Loucy (cell line): ENCODE measurements around the gene DND1.

Source experiments
- H2AFZ ChIP-seq: fragments of 200-600 bp; sonication (generic); 2 replicates; pipeline ENCODE4 v1.6.0; 2016; ENCODE audit warnings: antibody characterized with exemption, mild to moderate bottlenecking, low read length, moderate library complexity
- H3F3A ChIP-seq: fragments of 200-600 bp; 2 replicates; pipeline ENCODE4 v1.6.0; 2016; ENCODE audit warnings: antibody characterized with exemption, low read depth, mild to moderate bottlenecking
- H3K27me3 ChIP-seq: fragments of 200-600 bp; sonication (generic); 2 replicates; pipeline ENCODE4 v1.6.1; 2014; ENCODE audit warnings: low read length, mild to moderate bottlenecking; ENCODE audit not compliant: insufficient read depth, poor library complexity, severe bottlenecking
- H3K36me3 ChIP-seq: fragments of 200-600 bp; sonication (generic); 2 replicates; pipeline ENCODE4 v1.6.1; 2016; ENCODE audit warnings: low read length; ENCODE audit not compliant: insufficient read depth
- H3K4me1 ChIP-seq: fragments of 200-600 bp; sonication (generic); 2 replicates; pipeline ENCODE4 v1.5.1; 2014; ENCODE audit warnings: low read length, mild to moderate bottlenecking; ENCODE audit not compliant: insufficient read depth, poor library complexity, severe bottlenecking
- H3K4me2 ChIP-seq: fragments of 200-600 bp; sonication (generic); 2 replicates; pipeline ENCODE4 v1.6.0; 2014; ENCODE audit warnings: antibody characterized with exemption, low read length, low read depth, mild to moderate bottlenecking; ENCODE audit not compliant: poor library complexity, severe bottlenecking
- H3K4me3 ChIP-seq: fragments of 200-600 bp; sonication (generic); 2 replicates; pipeline ENCODE4 v1.5.1; 2014; ENCODE audit warnings: low read length, mild to moderate bottlenecking, mixed read lengths; ENCODE audit not compliant: poor library complexity, severe bottlenecking
- H3K79me2 ChIP-seq: fragments of 200-600 bp; sonication (generic); 2 replicates; pipeline ENCODE4 v1.6.1; 2014; ENCODE audit warnings: low read length; ENCODE audit not compliant: insufficient read depth
- H3K9ac ChIP-seq: fragments of 200-600 bp; sonication (generic); 2 replicates; pipeline ENCODE4 v1.6.0; 2014; ENCODE audit warnings: mild to moderate bottlenecking, low read depth, low read length, moderate library complexity; ENCODE audit not compliant: poor library complexity, severe bottlenecking
- H3K9me2 ChIP-seq: fragments of 200-600 bp; sonication (generic); replicated peaks from 2 replicates; pipeline ENCODE4 v1.6.1; 2016; ENCODE audit warnings: low read depth, low read length, mixed read lengths
- H3K9me3 ChIP-seq: fragments of 200-600 bp; sonication (generic); 2 replicates; pipeline ENCODE4 v1.6.1; 2014; ENCODE audit warnings: mild to moderate bottlenecking, antibody characterized with exemption, low read length, low read depth; ENCODE audit not compliant: insufficient read depth
- H4K20me1 ChIP-seq: fragments of 200-600 bp; sonication (generic); 2 replicates; pipeline ENCODE4 v1.6.0; 2014; ENCODE audit warnings: antibody characterized with exemption, low read length, mild to moderate bottlenecking; ENCODE audit not compliant: insufficient read depth, poor library complexity, severe bottlenecking
- EZH2phosphoT487 ChIP-seq: fragments of 200-600 bp; IDR thresholded peaks from 2 replicates; pipeline ENCODE4 v1.6.1; 2018; ENCODE audit warnings: antibody characterized with exemption, mild to moderate bottlenecking, moderate library complexity, borderline replicate concordance
- TF ChIP-seq, protein P1 (sequence below): fragments of 200-600 bp; sonication (generic); conservative IDR thresholded peaks from 2 replicates; pipeline ENCODE4 v1.5.1; 2014; ENCODE audit warnings: mild to moderate bottlenecking, antibody characterized with exemption, low read length

DND1 gene

DNA sequence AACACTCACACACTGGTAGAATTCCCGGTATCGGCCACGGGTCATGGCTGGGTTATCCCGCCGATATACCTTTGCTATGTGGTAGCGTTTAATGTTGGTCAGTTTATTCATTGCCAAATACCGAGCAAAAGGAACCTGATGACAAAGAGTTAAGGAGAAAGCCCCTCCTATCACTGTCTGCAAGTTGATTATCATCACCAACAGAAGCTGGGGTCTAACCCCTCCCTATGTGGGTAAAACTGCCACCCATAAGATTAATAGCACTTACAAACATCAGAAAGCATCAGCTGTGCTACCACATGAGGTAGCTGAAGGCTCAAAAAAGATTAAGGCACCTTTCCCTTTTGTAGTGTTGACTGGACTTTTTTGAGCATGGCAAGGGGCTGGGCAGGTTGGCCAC lies 5.6 kb upstream of the DND1 start:
- H3K79me2 ChIP-seq: no peaks in the 10 kb centered on the region
- no peak overlapping the region for H3K4me3 ChIP-seq
- H3K9me2 ChIP-seq: no peaks in the 10 kb centered on the region
- H2AFZ ChIP-seq: no peak overlapping the region
- no peak overlapping the region for H3K4me2 ChIP-seq
- H3F3A ChIP-seq: no peaks in the 10 kb centered on the region
- H4K20me1 ChIP-seq: no peaks in the 10 kb centered on the region
- no peak overlapping the region for H3K9ac ChIP-seq
- H3K27me3 ChIP-seq: no peaks in the 10 kb centered on the region
- TF ChIP-seq EZH2phosphoT487: no peak
- TF ChIP-seq, protein P1, sequence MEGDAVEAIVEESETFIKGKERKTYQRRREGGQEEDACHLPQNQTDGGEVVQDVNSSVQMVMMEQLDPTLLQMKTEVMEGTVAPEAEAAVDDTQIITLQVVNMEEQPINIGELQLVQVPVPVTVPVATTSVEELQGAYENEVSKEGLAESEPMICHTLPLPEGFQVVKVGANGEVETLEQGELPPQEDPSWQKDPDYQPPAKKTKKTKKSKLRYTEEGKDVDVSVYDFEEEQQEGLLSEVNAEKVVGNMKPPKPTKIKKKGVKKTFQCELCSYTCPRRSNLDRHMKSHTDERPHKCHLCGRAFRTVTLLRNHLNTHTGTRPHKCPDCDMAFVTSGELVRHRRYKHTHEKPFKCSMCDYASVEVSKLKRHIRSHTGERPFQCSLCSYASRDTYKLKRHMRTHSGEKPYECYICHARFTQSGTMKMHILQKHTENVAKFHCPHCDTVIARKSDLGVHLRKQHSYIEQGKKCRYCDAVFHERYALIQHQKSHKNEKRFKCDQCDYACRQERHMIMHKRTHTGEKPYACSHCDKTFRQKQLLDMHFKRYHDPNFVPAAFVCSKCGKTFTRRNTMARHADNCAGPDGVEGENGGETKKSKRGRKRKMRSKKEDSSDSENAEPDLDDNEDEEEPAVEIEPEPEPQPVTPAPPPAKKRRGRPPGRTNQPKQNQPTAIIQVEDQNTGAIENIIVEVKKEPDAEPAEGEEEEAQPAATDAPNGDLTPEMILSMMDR: no peak
- no peaks in the 10 kb centered on the region for H3K9me3 ChIP-seq
- no peaks in the 10 kb centered on the region for H3K4me1 ChIP-seq
- peaks cover 56% of the 10 kb centered on the region for H3K36me3 ChIP-seq

DNA sequence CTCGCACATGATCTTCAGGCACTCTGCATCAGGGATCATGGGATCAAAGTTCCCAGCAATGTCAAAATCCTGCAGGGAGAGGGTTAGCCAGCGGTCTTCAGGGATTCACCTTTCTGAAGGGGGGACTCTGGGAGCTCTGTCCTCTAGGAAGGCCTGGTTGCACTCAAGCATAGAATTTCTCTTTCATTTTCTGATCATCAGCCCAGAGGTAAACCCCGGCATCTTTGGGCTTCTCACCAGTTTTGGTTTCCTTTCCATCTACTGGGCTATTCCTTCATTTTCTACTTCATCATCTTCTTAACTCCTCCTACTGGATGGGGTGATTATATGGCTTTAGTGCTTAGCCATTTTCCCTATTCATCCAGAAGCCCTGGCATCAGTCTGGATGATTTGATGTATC lies 4.6 kb upstream of the DND1 start:
- no peaks in the 10 kb centered on the region for H3K4me1 ChIP-seq
- H3K36me3 ChIP-seq: peaks cover 66% of the 10 kb centered on the region
- H3K4me2 ChIP-seq: no peak overlapping the region
- H3K27me3 ChIP-seq: no peaks in the 10 kb centered on the region
- no peaks in the 10 kb centered on the region for H3K79me2 ChIP-seq
- H3F3A ChIP-seq: no peaks in the 10 kb centered on the region
- no peak overlapping the region for H2AFZ ChIP-seq
- H3K9me2 ChIP-seq: no peaks in the 10 kb centered on the region
- H3K4me3 ChIP-seq: no peak overlapping the region
- H4K20me1 ChIP-seq: no peaks in the 10 kb centered on the region
- no peak for TF ChIP-seq EZH2phosphoT487
- TF ChIP-seq, protein P1: no peak
- H3K9ac ChIP-seq: no peak overlapping the region
- H3K9me3 ChIP-seq: no peaks in the 10 kb centered on the region

DNA sequence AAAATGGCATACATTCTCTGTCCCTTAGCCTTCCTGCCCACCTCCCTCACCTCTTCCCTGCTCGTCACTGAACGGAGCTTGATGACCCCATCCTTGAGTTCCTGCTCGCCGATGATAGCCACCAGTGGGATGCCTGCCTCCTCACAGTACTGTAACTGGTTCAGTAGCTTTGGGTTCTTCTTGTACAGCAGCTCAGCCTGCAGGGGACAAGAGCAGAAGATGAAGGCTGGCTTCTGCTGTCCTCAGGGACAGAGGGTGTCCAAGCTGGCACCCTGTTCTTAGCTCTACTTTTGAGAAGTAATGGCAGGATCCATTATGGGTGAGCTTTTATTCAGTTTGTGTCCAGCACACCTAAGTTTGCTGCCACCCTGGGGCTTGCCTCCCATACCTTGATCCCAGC lies 1.3 kb upstream of the DND1 start:
- no peak for TF ChIP-seq EZH2phosphoT487
- TF ChIP-seq, protein P1: no peak
- Histone ChIP-seq H3F3A (no peaks in the 10 kb centered on the region), H2AFZ (no peak overlapping the region), H3K36me3 (peaks cover 73% of the 10 kb centered on the region; the same call in 1 of the 2 replicates), H3K9ac (no peak overlapping the region), H3K9me3 (no peaks in the 10 kb centered on the region), H3K9me2 (no peaks in the 10 kb centered on the region), H3K4me1 (no peaks in the 10 kb centered on the region), H3K27me3 (no peaks in the 10 kb centered on the region), H3K4me2 (no peak overlapping the region), H3K79me2 (no peaks in the 10 kb centered on the region), H4K20me1 (no peaks in the 10 kb centered on the region), H3K4me3 (no peak overlapping the region)
